HCT116 (cell line): ENCODE data around the gene IL1RAPL2. TPM values are rescaled to one million over a fixed set of nuclear protein-coding genes. Genes with fewer than 3 reads are reported as not detected.

Experiments
- ATAC-seq: fragments of 200-7000 bp; cut with Tn5 transposase; 2 replicates; pipeline ENCODE4 v1.9.1; 2020; ENCODE audit warnings: mild to moderate bottlenecking, moderate library complexity
- BruUV-seq: library from RNA; stranded (reverse); fragments of 400-500 nt; replicated peaks from 2 replicates; lab custom pipeline; 2021; lab: Mats Ljungman, UMichigan
- CTCF ChIA-PET: fragments of 300-600 bp; sonication (Branson Sonifier 250); formaldehyde crosslinking; loops from one replicate; lab custom pipeline; 2021; ENCODE audit warnings: antibody characterized with exemption; lab: Charles Lee
- POLR2A ChIA-PET: fragments of 300-600, 350-600 bp; sonication (Branson Sonifier 250); formaldehyde crosslinking; loops from one replicate; lab custom pipeline; 2021; ENCODE audit warnings: antibody characterized with exemption; lab: Charles Lee
- RAD21 ChIA-PET, 2 experiments: fragments of 300-600 bp; sonication (Branson Sonifier 250); formaldehyde crosslinking; loops; one replicate each; lab custom pipeline; 2023; ENCODE audit warnings: low total read pairs in 2 of 2; ENCODE audit not compliant: uncharacterized antibody in 2 of 2, unreplicated experiment in 2 of 2, low non-redundant PET in 1 of 2; lab: Charles Lee
- DNase-seq: peaks from one replicate; pipeline ENCODE4 v3.0.0-alpha.2; 2010; ENCODE audit warnings: low read depth, low spot score
- H2AFZ ChIP-seq: fragments of 200-600 bp; shearing (Covaris generic), sonication (generic); 2 replicates; pipeline ENCODE4 v1.6.1; 2017; ENCODE audit warnings: low read depth, mixed run types, mixed read lengths, antibody characterized with exemption, low read length; ENCODE audit not compliant: poor library complexity, severe bottlenecking
- H3K27ac ChIP-seq: 2 replicates; pipeline ENCODE4 v1.5.1; 2012; ENCODE audit warnings: low read depth, low read length
- H3K27me3 ChIP-seq: fragments of 200-600 bp; sonication (generic); 2 replicates; pipeline ENCODE4 v1.6.1; 2016; ENCODE audit warnings: mixed run types, low read length, mixed read lengths; ENCODE audit not compliant: insufficient read depth
- H3K36me3 ChIP-seq, 2 experiments: fragments of 200-500 bp in 1 of 2; fragments of 200-600 bp in 1 of 2; sonication (Bioruptor generic) in 1 of 2; sonication (generic) in 1 of 2; 2 replicates each; pipeline versions ENCODE4 v1.5.1 to v1.6.1; 2014 to 2016; ENCODE audit warnings: low read length in 2 of 2, inconsistent platforms in 1 of 2, mixed read lengths in 1 of 2, mixed run types in 1 of 2; ENCODE audit not compliant: insufficient read depth in 2 of 2, control insufficient read depth in 1 of 2
- H3K4me1 ChIP-seq, 2 experiments: fragments of 200-600 bp in 1 of 2; sonication (generic) in 1 of 2; 2 replicates each; pipeline versions ENCODE4 v1.5.1 to v1.6.1; 2012 to 2017; ENCODE audit warnings: low read length in 2 of 2, inconsistent platforms in 1 of 2, mild to moderate bottlenecking in 1 of 2, mixed read lengths in 1 of 2, mixed run types in 1 of 2, moderate library complexity in 1 of 2; ENCODE audit not compliant: insufficient read depth in 2 of 2, control insufficient read depth in 1 of 2
- H3K4me2 ChIP-seq: fragments of 200-600 bp; sonication (generic); 2 replicates; pipeline ENCODE4 v1.6.1; 2017; ENCODE audit warnings: mixed run types, low read length, mixed read lengths
- H3K4me3 ChIP-seq, 2 experiments: fragments of 200-600 bp in 1 of 2; sonication (generic) in 1 of 2; replicated peaks in 1 of 2; 2 replicates each; pipeline ENCODE4 v1.5.1; 2011 to 2016; ENCODE audit warnings: low read length in 2 of 2, control low read depth in 1 of 2, low read depth in 1 of 2, mild to moderate bottlenecking in 1 of 2, mixed read lengths in 1 of 2, mixed run types in 1 of 2
- H3K79me2 ChIP-seq: fragments of 200-600 bp; sonication (generic); 2 replicates; pipeline ENCODE4 v1.6.1; 2017; ENCODE audit warnings: mild to moderate bottlenecking, mixed run types, low read length, moderate library complexity, mixed read lengths; ENCODE audit not compliant: insufficient read depth
- H3K9ac ChIP-seq: fragments of 200-600 bp; sonication (generic); 2 replicates; pipeline ENCODE4 v1.6.1; 2016; ENCODE audit warnings: low read length, mixed read lengths
- H3K9me2 ChIP-seq: fragments of 200-600 bp; sonication (generic), shearing (Covaris generic); 2 replicates; pipeline ENCODE4 v1.6.1; 2017; ENCODE audit warnings: mixed run types, mild to moderate bottlenecking, moderate library complexity; ENCODE audit not compliant: insufficient read depth
- H3K9me3 ChIP-seq, 2 experiments: fragments of 200-500 bp in 1 of 2; fragments of 200-600 bp in 1 of 2; sonication (Bioruptor generic) in 1 of 2; sonication (generic) in 1 of 2; 2 replicates each; pipeline ENCODE4 v1.6.1; 2014 to 2017; ENCODE audit warnings: low read length in 2 of 2, mixed read lengths in 2 of 2, inconsistent platforms in 1 of 2, low read depth in 1 of 2, mild to moderate bottlenecking in 1 of 2, mixed run types in 1 of 2, moderate library complexity in 1 of 2; ENCODE audit not compliant: control insufficient read depth in 1 of 2, insufficient read depth in 1 of 2
- H4K20me1 ChIP-seq: fragments of 200-600 bp; sonication (generic), shearing (Covaris generic); 2 replicates; pipeline ENCODE4 v1.6.1; 2017; ENCODE audit warnings: mixed run types, mild to moderate bottlenecking, moderate library complexity; ENCODE audit not compliant: insufficient read depth
- ATF3 ChIP-seq: IDR thresholded peaks from 2 replicates; pipeline ENCODE4 v1.6.1; 2012
- CBX3 ChIP-seq: IDR thresholded peaks from 2 replicates; pipeline ENCODE4 v1.6.1; 2012; ENCODE audit warnings: low read depth
- CEBPB ChIP-seq: IDR thresholded peaks from 2 replicates; pipeline ENCODE4 v1.6.1; 2012; ENCODE audit warnings: low read depth
- CTCF ChIP-seq, 3 experiments: fragments of 200-600 bp in 1 of 3; sonication (generic) in 1 of 3; IDR thresholded peaks in 2 of 3; conservative IDR thresholded peaks in 1 of 3; 2 replicates each; pipeline ENCODE4 v1.5.1; 2012 to 2017; ENCODE audit warnings: low read depth in 2 of 3, low read length in 2 of 3, antibody characterized with exemption in 1 of 3, borderline replicate concordance in 1 of 3, control low read depth in 1 of 3, mild to moderate bottlenecking in 1 of 3, mixed read lengths in 1 of 3, mixed run types in 1 of 3, moderate library complexity in 1 of 3; ENCODE audit not compliant: insufficient read depth in 1 of 3
- EGR1 ChIP-seq: IDR thresholded peaks from 2 replicates; pipeline ENCODE4 v1.6.1; 2012; ENCODE audit warnings: low read depth
- EZH2phosphoT487 ChIP-seq: fragments of 200-600 bp; IDR thresholded peaks from 2 replicates; pipeline ENCODE4 v1.6.1; 2018; ENCODE audit warnings: antibody characterized with exemption, borderline replicate concordance
- JUND ChIP-seq: IDR thresholded peaks from 2 replicates; pipeline ENCODE4 v1.6.1; 2012
- MAX ChIP-seq: IDR thresholded peaks from 2 replicates; pipeline ENCODE4 v1.6.1; 2012
- POLR2A ChIP-seq: IDR thresholded peaks from 2 replicates; pipeline ENCODE4 v1.7.0; 2011; ENCODE audit warnings: borderline replicate concordance; ENCODE audit not compliant: insufficient read depth, insufficient read length; ENCODE audit errors: extremely low read depth
- RAD21 ChIP-seq: IDR thresholded peaks from 2 replicates; pipeline ENCODE4 v1.6.1; 2012; ENCODE audit warnings: low read depth, mild to moderate bottlenecking
- REST ChIP-seq: IDR thresholded peaks from 2 replicates; pipeline ENCODE4 v1.6.1; 2012; ENCODE audit warnings: low read depth
- SP1 ChIP-seq: IDR thresholded peaks from 2 replicates; pipeline ENCODE4 v1.6.1; 2012; ENCODE audit warnings: low read depth
- SRF ChIP-seq: IDR thresholded peaks from 2 replicates; pipeline ENCODE4 v1.6.1; 2012; ENCODE audit warnings: low read depth
- YY1 ChIP-seq: IDR thresholded peaks from 2 replicates; pipeline ENCODE4 v1.6.1; 2011; ENCODE audit warnings: low read length, low read depth, moderate library complexity, mild to moderate bottlenecking; ENCODE audit not compliant: insufficient replicate concordance; ENCODE audit errors: extremely low read depth
- ZFX ChIP-seq: fragments of 450-650 bp; IDR thresholded peaks from 2 replicates; pipeline ENCODE4 v1.6.1; 2017
- intact Hi-C: fragments of 100-400 bp; cut with micrococcal nuclease; formaldehyde crosslinking; loops from 2 replicates; pipeline ENCODE4 v1.10.0; 2022
- total RNA-seq: library from RNA; stranded (reverse); gene quantifications from one replicate; pipeline ENCODE4 v1.2.1, GENCODE V29; 2021; ENCODE audit not compliant: unreplicated experiment

Gene IL1RAPL2
- total RNA-seq, 1 experiment from 2014 or later: not detected

- Histone ChIP-seq H3K9ac (no peak overlapping the region), H3K4me1 (no peaks in the 10 kb centered on the region; a peak in 1 of 4 replicates), H3K9me2 (no peaks in the 10 kb centered on the region), H4K20me1 (no peaks in the 10 kb centered on the region), H3K36me3 (no peaks in the 10 kb centered on the region), H3K79me2 (no peaks in the 10 kb centered on the region), H3K27ac (no peak overlapping the region), H3K9me3 (no peaks in the 10 kb centered on the region), H3K27me3 (no peaks in the 10 kb centered on the region), H3K4me3 (no peak overlapping the region)
- RAD21 ChIA-PET: no interaction called here
- BruUV-seq: no TSS peak
- CTCF ChIA-PET: no interaction called here
- intact Hi-C loops: no loop called here
- POLR2A ChIA-PET: no interaction called here
- ATAC-seq: no peak
- no peak for TF ChIP-seq ATF3
- no peak for TF ChIP-seq REST
- TF ChIP-seq YY1: no peak
- TF ChIP-seq, all 23 proteins: peak for 0
- no peak overlapping the region for H2AFZ ChIP-seq
- no peak overlapping the region for H3K4me2 ChIP-seq
- DNase-seq: no peak
Observed at GRCh38 chrX:105634180-105634579, 1068.2 kb downstream of the IL1RAPL2 start.

- ChIA-PET POLR2A (no interaction called here), CTCF (no interaction called here), RAD21 (no interaction called here)
- no peaks in the 10 kb centered on the region for H4K20me1 ChIP-seq
- H2AFZ ChIP-seq: no peak overlapping the region
- H3K4me3 ChIP-seq: no peak overlapping the region
- H3K79me2 ChIP-seq: no peaks in the 10 kb centered on the region
- H3K9me3 ChIP-seq: no peaks in the 10 kb centered on the region
- no peak overlapping the region for H3K27ac ChIP-seq
- no peaks in the 10 kb centered on the region for H3K27me3 ChIP-seq
- no peak overlapping the region for H3K4me2 ChIP-seq
- H3K36me3 ChIP-seq: no peaks in the 10 kb centered on the region
- intact Hi-C loops: no loop called here
- BruUV-seq: no TSS peak
- H3K9ac ChIP-seq: no peak overlapping the region
- no peak for ATAC-seq
- no peaks in the 10 kb centered on the region; a peak in 1 of 4 replicates for H3K4me1 ChIP-seq
- no peak for DNase-seq
- no peaks in the 10 kb centered on the region for H3K9me2 ChIP-seq
- TF ChIP-seq CEBPB: no peak
- no peak for TF ChIP-seq CTCF (IDR thresholded peaks at IDR 0.05 in 2 of 3, conservative IDR thresholded peaks at IDR 0.05 in 1 of 3; ENCODE audit: borderline replicate concordance in 1 of 3, insufficient read depth in 1 of 3, low read depth in 2 of 3, low read length in 2 of 3)
- no peak for TF ChIP-seq SRF
- TF ChIP-seq CBX3: no peak
- no peak for TF ChIP-seq EZH2phosphoT487
- TF ChIP-seq EGR1: no peak
- no peak for TF ChIP-seq MAX
- no peak for TF ChIP-seq RAD21
- no peak for TF ChIP-seq ATF3
- TF ChIP-seq POLR2A: no peak
- TF ChIP-seq ZFX: no peak
- no peak for TF ChIP-seq SP1
- no peak for TF ChIP-seq JUND
- no peak for TF ChIP-seq YY1
Observed at GRCh38 chrX:105635794-105636193, 1069.8 kb downstream of the IL1RAPL2 start.
